ENCODE results near the gene CREBL2.
A peak's percentile ranks its signal among the peaks of the same experiment; 100 is the strongest.
"Not testable (repeated sequence)": the region's sequence is repeated elsewhere in the genome, so short reads cannot be mapped to it uniquely, and the experiment has no call there.

CREBL2 gene

GRCh38 chr12:12624498-12624992 is 12.9 kb downstream of the CREBL2 start:
- peaks cover 3% of the 10 kb centered on the region for H3K36me3 Mint-ChIP-seq (ENCODE audit: insufficient read depth)
- H3K4me3 Mint-ChIP-seq: no peak overlapping the region
- DNase-seq (ENCODE audit: low spot score in 2 of 2): no peak
- no peaks in the 10 kb centered on the region for H3K27me3 Mint-ChIP-seq
- no peak overlapping the region for H3K27ac Mint-ChIP-seq (ENCODE audit: low read depth)
- peaks cover 78% of the 10 kb centered on the region for H3K4me1 Mint-ChIP-seq
- no peaks in the 10 kb centered on the region for H3K9me3 Mint-ChIP-seq
- no peak for ATAC-seq (replicated peaks; ENCODE audit: extremely low read depth, poor library complexity, severe bottlenecking)

- DNase-seq (ENCODE audit: low spot score in 2 of 2) (no peak), ATAC-seq (replicated peaks; ENCODE audit: extremely low read depth, poor library complexity, severe bottlenecking) (no peak)
- no peaks in the 10 kb centered on the region for H3K9me3 Mint-ChIP-seq
- no peak overlapping the region for H3K4me3 Mint-ChIP-seq
- no peaks in the 10 kb centered on the region for H3K27me3 Mint-ChIP-seq
- H3K36me3 Mint-ChIP-seq (ENCODE audit: insufficient read depth): no peaks in the 10 kb centered on the region
- H3K4me1 Mint-ChIP-seq: peaks cover 87% of the 10 kb centered on the region
- H3K27ac Mint-ChIP-seq (ENCODE audit: low read depth): peak overlapping the region; percentile 42
These were observed 14.8 kb downstream of the CREBL2 start for GRCh38 chr12:12626471-12626870.

GRCh38 chr12:12627308-12627827 is 15.7 kb downstream of the CREBL2 start:
- Mint-ChIP-seq H3K4me1 (peaks cover 79% of the 10 kb centered on the region), H3K36me3 (ENCODE audit: insufficient read depth) (no peaks in the 10 kb centered on the region), H3K4me3 (no peak overlapping the region), H3K9me3 (no peaks in the 10 kb centered on the region), H3K27me3 (no peaks in the 10 kb centered on the region), H3K27ac (ENCODE audit: low read depth) (peak overlapping the region; percentile 42)
- DNase-seq (ENCODE audit: low spot score in 2 of 2) (no peak), ATAC-seq (replicated peaks; ENCODE audit: extremely low read depth, poor library complexity, severe bottlenecking) (no peak)

- peaks cover 72% of the 10 kb centered on the region for H3K4me1 Mint-ChIP-seq
- no peaks in the 10 kb centered on the region for H3K27me3 Mint-ChIP-seq
- no peak overlapping the region for H3K4me3 Mint-ChIP-seq
- H3K27ac Mint-ChIP-seq (ENCODE audit: low read depth): no peak overlapping the region
- no peaks in the 10 kb centered on the region for H3K9me3 Mint-ChIP-seq
- DNase-seq (ENCODE audit: low spot score in 2 of 2) (no peak), ATAC-seq (replicated peaks; ENCODE audit: extremely low read depth, poor library complexity, severe bottlenecking) (no peak)
- no peaks in the 10 kb centered on the region for H3K36me3 Mint-ChIP-seq (ENCODE audit: insufficient read depth)
These were observed 16.3 kb downstream of the CREBL2 start for GRCh38 chr12:12628013-12628412.

GRCh38 chr12:12630850-12631249 is 19.2 kb downstream of the CREBL2 start:
- H3K27ac Mint-ChIP-seq (ENCODE audit: low read depth): peak overlapping the region; percentile 66
- H3K36me3 Mint-ChIP-seq (ENCODE audit: insufficient read depth): peaks cover 15% of the 10 kb centered on the region
- H3K27me3 Mint-ChIP-seq: no peaks in the 10 kb centered on the region
- ATAC-seq (replicated peaks; ENCODE audit: extremely low read depth, poor library complexity, severe bottlenecking) (no peak), DNase-seq (ENCODE audit: low spot score in 2 of 2) (no peak)
- H3K4me1 Mint-ChIP-seq: peaks cover 48% of the 10 kb centered on the region
- H3K4me3 Mint-ChIP-seq: no peak overlapping the region
- H3K9me3 Mint-ChIP-seq: no peaks in the 10 kb centered on the region

- no peak for ATAC-seq (replicated peaks; ENCODE audit: extremely low read depth, poor library complexity, severe bottlenecking)
- peaks cover 7% of the 10 kb centered on the region for H3K9me3 Mint-ChIP-seq
- DNase-seq (ENCODE audit: low spot score in 2 of 2): no peak
- H3K4me3 Mint-ChIP-seq: no peak overlapping the region
- peaks cover 9% of the 10 kb centered on the region for H3K4me1 Mint-ChIP-seq
- peaks cover 35% of the 10 kb centered on the region for H3K36me3 Mint-ChIP-seq (ENCODE audit: insufficient read depth)
- H3K27me3 Mint-ChIP-seq: no peaks in the 10 kb centered on the region
- no peak overlapping the region for H3K27ac Mint-ChIP-seq (ENCODE audit: low read depth)
These were observed 24.0 kb downstream of the CREBL2 start for GRCh38 chr12:12635651-12636050.

- no peaks in the 10 kb centered on the region for H3K27me3 Mint-ChIP-seq
- DNase-seq (ENCODE audit: low spot score in 2 of 2): no peak
- peaks cover 40% of the 10 kb centered on the region for H3K36me3 Mint-ChIP-seq (ENCODE audit: insufficient read depth)
- peaks cover 7% of the 10 kb centered on the region for H3K9me3 Mint-ChIP-seq
- no peak overlapping the region for H3K27ac Mint-ChIP-seq (ENCODE audit: low read depth)
- no peak for ATAC-seq (replicated peaks; ENCODE audit: extremely low read depth, poor library complexity, severe bottlenecking)
- H3K4me1 Mint-ChIP-seq: no peaks in the 10 kb centered on the region
- H3K4me3 Mint-ChIP-seq: no peak overlapping the region
These were observed 25.0 kb downstream of the CREBL2 start for GRCh38 chr12:12636641-12637040.

- H3K36me3 Mint-ChIP-seq (ENCODE audit: insufficient read depth): peaks cover 47% of the 10 kb centered on the region
- H3K27ac Mint-ChIP-seq (ENCODE audit: low read depth); ATAC-seq (replicated peaks; ENCODE audit: extremely low read depth, poor library complexity, severe bottlenecking): not testable (repeated sequence)
These were observed 28.3 kb downstream of the CREBL2 start for GRCh38 chr12:12639995-12640394.

GRCh38 chr12:12641650-12642049 is 30.0 kb downstream of the CREBL2 start:
- Mint-ChIP-seq H3K4me3 (no peak overlapping the region), H3K27ac (ENCODE audit: low read depth) (no peak overlapping the region), H3K4me1 (peaks cover 5% of the 10 kb centered on the region), H3K27me3 (no peaks in the 10 kb centered on the region), H3K9me3 (peaks cover 7% of the 10 kb centered on the region), H3K36me3 (ENCODE audit: insufficient read depth) (peaks cover 37% of the 10 kb centered on the region)
- no peak for ATAC-seq (replicated peaks; ENCODE audit: extremely low read depth, poor library complexity, severe bottlenecking)
- DNase-seq (ENCODE audit: low spot score in 2 of 2): no peak

More at GRCh38 chr12:12639995-12640394, 28.3 kb downstream of the CREBL2 start:
- DNase-seq (ENCODE audit: low spot score in 2 of 2); H3K9me3 Mint-ChIP-seq; H3K4me1 Mint-ChIP-seq; H3K27me3 Mint-ChIP-seq; H3K4me3 Mint-ChIP-seq: not testable (repeated sequence)

GRCh38 chr12:12642916-12643315 is 31.2 kb downstream of the CREBL2 start:
- peaks cover 32% of the 10 kb centered on the region for H3K36me3 Mint-ChIP-seq (ENCODE audit: insufficient read depth)
- H3K9me3 Mint-ChIP-seq: peaks cover 7% of the 10 kb centered on the region
- ATAC-seq (replicated peaks; ENCODE audit: extremely low read depth, poor library complexity, severe bottlenecking): no peak
- H3K4me3 Mint-ChIP-seq: no peak overlapping the region
- no peak overlapping the region for H3K27ac Mint-ChIP-seq (ENCODE audit: low read depth)
- H3K4me1 Mint-ChIP-seq: peaks cover 5% of the 10 kb centered on the region
- H3K27me3 Mint-ChIP-seq: no peaks in the 10 kb centered on the region
- DNase-seq (ENCODE audit: low spot score in 2 of 2): no peak

- H3K36me3 Mint-ChIP-seq (ENCODE audit: insufficient read depth): peaks cover 23% of the 10 kb centered on the region
- ATAC-seq (replicated peaks; ENCODE audit: extremely low read depth, poor library complexity, severe bottlenecking) (peak; percentile 72), DNase-seq (ENCODE audit: low spot score in 2 of 2) (peak; percentile 17 to 41)
- no peaks in the 10 kb centered on the region for H3K27me3 Mint-ChIP-seq
- H3K9me3 Mint-ChIP-seq: peaks cover 8% of the 10 kb centered on the region
- H3K4me3 Mint-ChIP-seq: no peak overlapping the region
- peaks cover 5% of the 10 kb centered on the region for H3K4me1 Mint-ChIP-seq
- H3K27ac Mint-ChIP-seq (ENCODE audit: low read depth): no peak overlapping the region
These were observed 33.8 kb downstream of the CREBL2 start for GRCh38 chr12:12645485-12645884.

GRCh38 chr12:12645968-12646367 is 34.3 kb downstream of the CREBL2 start:
- H3K27me3 Mint-ChIP-seq; H3K9me3 Mint-ChIP-seq; H3K4me3 Mint-ChIP-seq; H3K27ac Mint-ChIP-seq (ENCODE audit: low read depth); ATAC-seq (replicated peaks; ENCODE audit: extremely low read depth, poor library complexity, severe bottlenecking); H3K4me1 Mint-ChIP-seq; DNase-seq (ENCODE audit: low spot score in 2 of 2): not testable (repeated sequence)
- H3K36me3 Mint-ChIP-seq (ENCODE audit: insufficient read depth): peaks cover 23% of the 10 kb centered on the region

GRCh38 chr12:12646483-12647072 is 34.9 kb downstream of the CREBL2 start:
- Mint-ChIP-seq H3K27ac (ENCODE audit: low read depth) (no peak overlapping the region), H3K4me3 (no peak overlapping the region), H3K9me3 (peaks cover 8% of the 10 kb centered on the region), H3K27me3 (no peaks in the 10 kb centered on the region), H3K36me3 (ENCODE audit: insufficient read depth) (peaks cover 21% of the 10 kb centered on the region), H3K4me1 (peaks cover 5% of the 10 kb centered on the region)
- DNase-seq (ENCODE audit: low spot score in 2 of 2): no peak
- no peak for ATAC-seq (replicated peaks; ENCODE audit: extremely low read depth, poor library complexity, severe bottlenecking)
